Measurements from ENCODE around the gene CSK. TPM values are rescaled to one million over a fixed set of nuclear protein-coding genes. Genes with fewer than 3 reads are reported as not detected.

The CSK gene
- total and polyA plus RNA-seq, 2 experiments from 2014 or later, result 13.6 to 27.5 TPM

GRCh38 chr15:74847432-74847831 lies 65.6 kb downstream of the CSK start:
- ATAC-seq (no peak), DNase-seq (ENCODE audit: low spot score) (no peak)
- Histone ChIP-seq H3F3A (replicated peaks; ENCODE audit: low read depth) (0 out of 2 replicates have a peak, but pooled peaks cover 5% of the 10 kb centered on the region), H3K4me1 (ENCODE audit: insufficient read depth) (peaks cover 9% of the 10 kb centered on the region), H3K36me3 (ENCODE audit: insufficient read depth) (no peaks in the 10 kb centered on the region), H3K27me3 (ENCODE audit: insufficient read depth) (no peaks in the 10 kb centered on the region), H4K20me1 (replicated peaks; ENCODE audit: insufficient read depth) (no peaks in the 10 kb centered on the region), H3K27ac (ENCODE audit: low read depth) (no peak overlapping the region), H3K4me3 (no peak overlapping the region), H3K79me2 (replicated peaks; ENCODE audit: insufficient read depth) (no peaks in the 10 kb centered on the region), H2AFZ (no peak overlapping the region), H3K4me2 (no peak overlapping the region), H3K9me2 (ENCODE audit: insufficient read depth) (no peaks in the 10 kb centered on the region)
- Mint-ChIP-seq H3K4me3 (no peak overlapping the region), H3K36me3 (ENCODE audit: low read depth) (peaks cover 26% of the 10 kb centered on the region), H3K27me3 (ENCODE audit: insufficient read depth, low read depth, poor library complexity) (peaks cover 12% of the 10 kb centered on the region), H3K4me1 (peaks cover 3% of the 10 kb centered on the region), H3K27ac (no peak overlapping the region), H3K9me3 (no peaks in the 10 kb centered on the region)
- TF ChIP-seq STAT1 (IDR thresholded peaks at IDR 0.05; ENCODE audit: unreplicated experiment), result no peak
- TF ChIP-seq CREB1 (CRISPR knock-in tag; IDR thresholded peaks at IDR 0.05; ENCODE audit: low read depth), result no peak
- no peak for TF ChIP-seq EZH2phosphoT487 (IDR thresholded peaks at IDR 0.05; ENCODE audit: unreplicated experiment)
- TF ChIP-seq EZH2 (IDR thresholded peaks at IDR 0.05; ENCODE audit: low read depth, unreplicated experiment), result no peak
- TF ChIP-seq REST (IDR thresholded peaks at IDR 0.05; ENCODE audit: unreplicated experiment), result no peak

- Mint-ChIP-seq H3K27me3 (ENCODE audit: insufficient read depth, low read depth, poor library complexity) (peaks cover 8% of the 10 kb centered on the region), H3K27ac (no peak overlapping the region), H3K36me3 (ENCODE audit: low read depth) (peaks cover 28% of the 10 kb centered on the region), H3K4me1 (no peaks in the 10 kb centered on the region), H3K9me3 (no peaks in the 10 kb centered on the region), H3K4me3 (no peak overlapping the region)
- no peaks in the 10 kb centered on the region for H3K27me3 ChIP-seq (ENCODE audit: insufficient read depth)
- ATAC-seq, result no peak
- H4K20me1 ChIP-seq (replicated peaks; ENCODE audit: insufficient read depth), result no peaks in the 10 kb centered on the region
- no peak overlapping the region for H3K4me2 ChIP-seq
- no peak overlapping the region for H2AFZ ChIP-seq
- no peaks in the 10 kb centered on the region for H3K9me2 ChIP-seq (ENCODE audit: insufficient read depth)
- H3K27ac ChIP-seq (ENCODE audit: low read depth), result no peak overlapping the region
- no peaks in the 10 kb centered on the region for H3F3A ChIP-seq (replicated peaks; ENCODE audit: low read depth)
- no peaks in the 10 kb centered on the region for H3K4me1 ChIP-seq (ENCODE audit: insufficient read depth)
- H3K36me3 ChIP-seq (ENCODE audit: insufficient read depth), result no peaks in the 10 kb centered on the region
- H3K4me3 ChIP-seq, result no peak overlapping the region
- no peak for DNase-seq (ENCODE audit: low spot score)
- H3K79me2 ChIP-seq (replicated peaks; ENCODE audit: insufficient read depth), result no peaks in the 10 kb centered on the region
- no peak for TF ChIP-seq ETS1 (IDR thresholded peaks at IDR 0.05)
- TF ChIP-seq CTCF (conservative IDR thresholded peaks at IDR 0.05; ENCODE audit: low read depth in 2 of 2), result no peak
- no peak for TF ChIP-seq EZH2 (IDR thresholded peaks at IDR 0.05; ENCODE audit: low read depth, unreplicated experiment)
- TF ChIP-seq EZH2phosphoT487 (IDR thresholded peaks at IDR 0.05; ENCODE audit: unreplicated experiment), result no peak
- TF ChIP-seq ZNF114 (CRISPR knock-in tag; IDR thresholded peaks at IDR 0.05), result no peak
- no peak for TF ChIP-seq JUNB (IDR thresholded peaks at IDR 0.05; ENCODE audit: unreplicated experiment)
Measured at GRCh38 chr15:74850393-74850792, 68.5 kb downstream of the CSK start.

Data from GM23338 (cell line).